HG03175 (cell line): ENCODE data around the gene EPHA1.
"Not testable (repeated sequence)": the region's sequence is repeated elsewhere in the genome, so short reads cannot be mapped to it uniquely, and the experiment has no call there.

ENCODE experiments used
- ATAC-seq: cut with Tn5 transposase; IDR thresholded peaks from one replicate; pipeline ENCODE4 v1.9.1; 2021; ENCODE audit warnings: mild to moderate bottlenecking, moderate library complexity; ENCODE audit not compliant: unreplicated experiment

EPHA1 gene

GRCh38 chr7:143433759-143434158 is 25.1 kb upstream of the EPHA1 start:
- ATAC-seq, result no peak

- ATAC-seq, result no peak
Measured at GRCh38 chr7:143431109-143431508, 22.5 kb upstream of the EPHA1 start.

GRCh38 chr7:143429770-143430698 is 21.4 kb upstream of the EPHA1 start:
- ATAC-seq, result no peak

- ATAC-seq, result no peak
Measured at GRCh38 chr7:143426479-143427142, 18.0 kb upstream of the EPHA1 start.

GRCh38 chr7:143424476-143424875 is 15.8 kb upstream of the EPHA1 start:
- ATAC-seq, result not testable (repeated sequence)

GRCh38 chr7:143422033-143422432 is 13.4 kb upstream of the EPHA1 start:
- no peak for ATAC-seq

GRCh38 chr7:143420624-143421023 is 12.0 kb upstream of the EPHA1 start:
- ATAC-seq, result not testable (repeated sequence)

GRCh38 chr7:143419880-143420279 is 11.2 kb upstream of the EPHA1 start:
- no peak for ATAC-seq

- ATAC-seq, result no peak
Measured at GRCh38 chr7:143418681-143419458, 10.2 kb upstream of the EPHA1 start.

GRCh38 chr7:143417734-143418383 is 9.2 kb upstream of the EPHA1 start:
- ATAC-seq, result no peak

- ATAC-seq, result peak; percentile 70
Measured at GRCh38 chr7:143416565-143417149, 8.0 kb upstream of the EPHA1 start.

GRCh38 chr7:143415742-143416397 is 7.2 kb upstream of the EPHA1 start:
- no peak for ATAC-seq

GRCh38 chr7:143415209-143415608 is 6.6 kb upstream of the EPHA1 start:
- not testable (repeated sequence) for ATAC-seq

GRCh38 chr7:143413123-143413522 is 4.5 kb upstream of the EPHA1 start:
- ATAC-seq, result no peak

GRCh38 chr7:143411976-143412708 is 3.5 kb upstream of the EPHA1 start:
- no peak for ATAC-seq

GRCh38 chr7:143410521-143411004 is 1.9 kb upstream of the EPHA1 start:
- ATAC-seq, result no peak

- no peak for ATAC-seq
Measured at GRCh38 chr7:143408252-143408685, 387 bp downstream of the EPHA1 start.

GRCh38 chr7:143407287-143408251 is 1.1 kb downstream of the EPHA1 start:
- peak; percentile 44 for ATAC-seq
